Astrocyte of the spinal cord (primary cell): Measurements from ENCODE around the gene CEP78.
"Not testable (repeated sequence)": the region's sequence is repeated elsewhere in the genome, so short reads cannot be mapped to it uniquely, and the experiment has no call there.

Experiments
- DNase-seq: peaks from one replicate; pipeline ENCODE4 v3.0.0; 2011; ENCODE audit warnings: low read depth, low spot score
- H3K4me3 ChIP-seq: 2 replicates; pipeline ENCODE4 v1.5.1; 2011; ENCODE audit warnings: low read depth, mild to moderate bottlenecking, low read length, moderate library complexity
- CTCF ChIP-seq: IDR thresholded peaks from 2 replicates; pipeline ENCODE4 v1.5.1; 2012; ENCODE audit warnings: low read depth, mild to moderate bottlenecking, low read length, inconsistent platforms
- in situ Hi-C: cut with HindIII; loops from 2 replicates; pipeline ENCODE4 v1.10.0; 2017; ENCODE audit warnings: low sequenced_read_pairs

Gene CEP78

DNA sequence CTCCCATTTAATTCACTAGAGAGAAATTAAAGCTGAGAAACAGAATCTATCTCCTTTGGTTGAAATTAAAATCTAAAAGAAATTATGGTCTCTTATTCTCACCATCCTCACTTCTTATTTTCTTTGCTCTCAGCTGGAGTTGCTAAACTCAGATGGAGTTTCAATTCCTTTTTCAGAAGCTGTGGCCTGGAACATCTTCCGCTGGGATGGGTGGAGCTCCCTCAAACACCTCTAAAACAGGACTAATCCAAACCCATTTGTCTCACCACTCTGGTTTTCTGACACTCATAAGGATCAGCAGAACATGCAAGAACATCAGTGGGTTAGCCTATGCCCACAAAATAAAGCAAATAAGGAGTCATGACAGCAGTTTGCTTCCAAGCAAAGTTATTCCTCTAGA is 39.6 kb upstream of the CEP78 start:
- TF ChIP-seq CTCF = no peak
- in situ Hi-C loops = no loop called here
- no peak for DNase-seq
- H3K4me3 ChIP-seq = no peak overlapping the region

DNA sequence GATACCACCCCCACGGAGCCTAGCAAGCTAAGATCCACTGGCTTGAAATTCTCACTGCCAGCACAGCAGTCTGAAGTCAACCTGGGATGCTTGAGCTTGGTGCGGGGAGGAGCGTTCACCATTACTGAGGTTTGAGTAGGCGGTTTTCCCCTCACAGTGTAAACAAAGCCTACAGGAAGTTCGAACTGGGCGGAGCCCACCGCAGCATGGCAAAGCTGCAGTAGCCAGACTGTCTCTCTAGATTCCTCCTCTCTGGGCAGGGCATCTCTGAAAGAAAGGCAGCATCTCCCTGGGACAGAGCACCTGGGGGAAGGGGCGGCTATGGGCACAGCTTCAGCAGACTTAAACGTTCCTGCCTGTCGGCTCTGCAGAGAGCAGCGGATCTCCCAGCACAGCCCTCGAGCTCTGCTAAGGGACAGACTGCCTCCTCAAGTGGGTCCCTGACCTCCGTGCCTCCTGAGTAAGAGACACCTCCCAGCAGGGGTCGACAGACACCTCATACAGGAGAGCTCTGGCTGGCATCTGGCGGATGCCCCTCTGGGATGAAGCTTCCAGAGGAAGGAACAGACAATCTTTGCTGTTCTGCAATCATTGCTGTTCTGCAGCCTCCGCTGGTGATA is 34.6 kb upstream of the CEP78 start:
- in situ Hi-C loops = not testable (repeated sequence)

GRCh38 chr9:78207319-78207718 is 28.6 kb upstream of the CEP78 start:
- no peak for TF ChIP-seq CTCF
- H3K4me3 ChIP-seq = no peak overlapping the region
- no peak for DNase-seq
- in situ Hi-C loops = no loop called here

More for the DNA sequence above, 34.6 kb upstream of the CEP78 start:
- not testable (repeated sequence) for H3K4me3 ChIP-seq, DNase-seq

DNA sequence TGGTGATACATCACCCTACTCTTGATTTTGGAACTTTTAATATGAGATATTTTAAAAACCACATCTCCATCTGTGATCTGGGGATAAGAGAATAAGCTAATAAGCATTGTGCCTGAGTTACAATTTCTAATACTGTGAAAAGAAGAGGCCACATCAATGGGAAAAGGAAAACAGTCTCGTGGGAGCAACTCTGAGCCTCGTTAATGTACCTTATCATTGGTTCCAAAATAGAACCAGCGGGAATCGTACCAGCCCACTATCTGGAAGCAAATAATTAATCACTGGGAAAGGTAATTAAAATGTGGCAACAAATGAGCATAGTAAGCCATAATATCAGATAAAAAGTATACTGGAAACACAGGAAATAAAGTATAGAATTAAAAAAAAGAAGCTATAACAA is 28.0 kb upstream of the CEP78 start:
- no peak for TF ChIP-seq CTCF
- no peak overlapping the region for H3K4me3 ChIP-seq
- in situ Hi-C loops = no loop called here
- DNase-seq = no peak

DNA sequence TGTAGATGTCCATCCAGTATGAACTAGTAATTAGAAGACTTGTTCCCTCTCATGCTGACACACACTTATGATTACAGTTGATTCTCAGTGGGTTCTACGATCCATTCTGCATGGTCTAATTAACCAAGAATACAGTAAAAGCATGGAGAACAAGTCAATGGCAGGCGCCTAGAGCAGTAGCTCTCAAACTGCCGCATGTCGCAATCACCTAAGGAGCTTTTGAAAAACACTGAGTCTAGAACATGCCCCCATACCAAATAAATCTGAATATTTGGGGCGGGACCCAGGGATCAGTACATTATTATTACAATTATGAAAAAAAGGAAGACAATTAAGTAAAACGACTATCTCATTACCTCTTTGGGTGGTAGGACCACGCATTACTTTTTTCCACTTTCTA is 26.7 kb upstream of the CEP78 start:
- in situ Hi-C loops = no loop called here

GRCh38 chr9:78210841-78211301 is 25.0 kb upstream of the CEP78 start:
- H3K4me3 ChIP-seq = no peak overlapping the region
- no peak for DNase-seq
- TF ChIP-seq CTCF = no peak
- in situ Hi-C loops = no loop called here

More for the DNA sequence above, 26.7 kb upstream of the CEP78 start:
- TF ChIP-seq CTCF = no peak
- DNase-seq = no peak
- H3K4me3 ChIP-seq = no peak overlapping the region

DNA sequence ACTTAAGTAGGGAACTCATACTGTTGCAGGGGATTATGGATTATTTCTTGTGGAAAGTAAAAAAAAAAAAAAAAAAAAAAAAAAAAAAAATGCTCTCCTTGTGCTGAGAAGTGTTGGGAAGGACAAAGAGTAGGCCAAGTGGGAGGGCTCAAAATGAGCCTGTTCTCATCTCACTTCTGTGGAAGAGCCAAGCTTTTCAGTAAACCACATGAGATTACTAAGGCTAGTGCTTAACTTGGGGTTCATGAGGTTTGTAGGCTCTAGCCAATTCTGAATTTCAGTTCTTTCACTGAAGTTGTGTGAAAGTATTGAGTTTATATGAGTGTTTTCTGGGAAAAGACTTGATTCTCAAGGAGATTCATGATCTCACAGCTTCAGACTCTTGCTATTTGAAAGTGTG is 23.0 kb upstream of the CEP78 start:
- no peak overlapping the region for H3K4me3 ChIP-seq
- in situ Hi-C loops = no loop called here
- no peak for TF ChIP-seq CTCF
- DNase-seq = no peak
